Gastroesophageal sphincter (tissue), 3 donors: Measurements from ENCODE around the gene ALDOB.

ENCODE experiments used
- CTCF ChIP-seq, 4 experiments: fragments of 200-600 bp in 2 of 4; fragments of 450-650 bp in 2 of 4; sonication (generic) in 1 of 4; IDR thresholded peaks; one replicate each; pipeline ENCODE4 v1.5.1; 2017 to 2019; ENCODE audit warnings: antibody characterized with exemption in 4 of 4, mild to moderate bottlenecking in 2 of 4, moderate library complexity in 2 of 4
- EP300 ChIP-seq: sonication (generic); formaldehyde crosslinking; IDR thresholded peaks from one replicate; pipeline ENCODE4 v1.6.1; 2017; ENCODE audit warnings: antibody characterized with exemption, mild to moderate bottlenecking

- TF ChIP-seq CTCF (IDR thresholded peaks at IDR 0.05) (no peak), EP300 (no peak)
These were observed 16.8 kb downstream of the ALDOB start for GRCh38 chr9:101418518-101419430.
